Activated CD4-positive, alpha-beta T cell treated with anti-CD3 and anti-CD28 coated beads, Interleukin-2, amount 50 U/mL, for 24 hours (primary cell): ENCODE measurements around the gene STOX2.

Experiments used
- DNase-seq, 2 donors: peaks; one replicate each; pipeline ENCODE4 v3.0.0-alpha.2; 2020; ENCODE audit warnings: low read depth in 1 of 2, low spot score in 1 of 2

STOX2 gene

GRCh38 chr4:183889190-183889589 lies 15.9 kb upstream of the STOX2 start:
- DNase-seq: no peak

- DNase-seq: no peak
Observed at GRCh38 chr4:183897193-183897592, 7.9 kb upstream of the STOX2 start.

- DNase-seq: no peak
Observed at GRCh38 chr4:183898456-183898855, 6.7 kb upstream of the STOX2 start.

GRCh38 chr4:183903021-183903760 lies 1.9 kb upstream of the STOX2 start:
- DNase-seq: no peak

- DNase-seq: no peak
Observed at GRCh38 chr4:183905593-183906488, 734 bp downstream of the STOX2 start.

- no peak for DNase-seq
Observed at GRCh38 chr4:183906489-183906738, 1.3 kb downstream of the STOX2 start.

GRCh38 chr4:183906739-183907651 lies 1.9 kb downstream of the STOX2 start:
- DNase-seq: no peak

GRCh38 chr4:183907871-183908683 lies 3.0 kb downstream of the STOX2 start:
- no peak for DNase-seq

- DNase-seq: no peak
Observed at GRCh38 chr4:183909187-183909586, 4.1 kb downstream of the STOX2 start.

GRCh38 chr4:183909801-183910200 lies 4.7 kb downstream of the STOX2 start:
- DNase-seq: no peak

- no peak for DNase-seq
Observed at GRCh38 chr4:183912585-183912984, 7.5 kb downstream of the STOX2 start.

GRCh38 chr4:183915976-183916375 lies 10.9 kb downstream of the STOX2 start:
- no peak for DNase-seq

- DNase-seq: no peak
Observed at GRCh38 chr4:183918696-183919095, 13.6 kb downstream of the STOX2 start.

- DNase-seq: no peak
Observed at GRCh38 chr4:183919141-183919540, 14.0 kb downstream of the STOX2 start.

- DNase-seq: no peak
Observed at GRCh38 chr4:183920512-183920911, 15.4 kb downstream of the STOX2 start.

GRCh38 chr4:183921335-183921734 lies 16.2 kb downstream of the STOX2 start:
- no peak for DNase-seq

- no peak for DNase-seq
Observed at GRCh38 chr4:183924362-183925044, 19.4 kb downstream of the STOX2 start.

GRCh38 chr4:183926950-183927349 lies 21.8 kb downstream of the STOX2 start:
- DNase-seq: no peak

- no peak for DNase-seq
Observed at GRCh38 chr4:183932576-183932975, 27.5 kb downstream of the STOX2 start.

GRCh38 chr4:183934761-183935160 lies 29.7 kb downstream of the STOX2 start:
- no peak for DNase-seq
